Endothelial cell of umbilical vein (primary cell): ENCODE data around the gene ENHO. TPM values are rescaled to one million over a fixed set of nuclear protein-coding genes. Genes with fewer than 3 reads are reported as not detected.

ENCODE experiments used
- BruUV-seq: library from RNA; stranded (reverse); fragments of 400-500 nt; replicated peaks from 2 replicates; lab custom pipeline; 2021; lab: Mats Ljungman, UMichigan
- CTCF ChIA-PET: fragments of 300-600, 350-600 bp; sonication (Branson Sonifier 250); formaldehyde crosslinking; loops from one replicate; lab custom pipeline; 2021; ENCODE audit warnings: antibody characterized with exemption, inconsistent platforms; lab: Charles Lee
- POLR2A ChIA-PET: fragments of 300-600, 350-600 bp; sonication (Branson Sonifier 250); formaldehyde crosslinking; loops from one replicate; lab custom pipeline; 2021; ENCODE audit warnings: antibody characterized with exemption, inconsistent platforms; lab: Charles Lee
- DNase-seq: peaks from one replicate; pipeline ENCODE4 v3.0.0-alpha.2; 2011; ENCODE audit warnings: low read depth, low spot score
- FAIRE-seq: peaks from 2 replicates; lab custom pipeline; 2011; peaks lifted over from hg19 to GRCh38; lab: Jason Lieb, UNC
- H2AFZ ChIP-seq: 2 replicates; pipeline ENCODE4 v1.6.0; 2012; ENCODE audit warnings: low read depth, low read length, control low read depth, inconsistent platforms
- H3K27ac ChIP-seq: 2 replicates; pipeline ENCODE4 v1.5.1; 2011; ENCODE audit warnings: low read depth, mild to moderate bottlenecking, control low read depth, low read length, moderate library complexity; ENCODE audit not compliant: insufficient read depth
- H3K27me3 ChIP-seq, 2 experiments: 2 replicates each; pipeline versions ENCODE4 v1.6.0 to v1.6.1; 2011; ENCODE audit warnings: low read length in 2 of 2, mixed read lengths in 1 of 2; ENCODE audit not compliant: control insufficient read depth in 2 of 2, insufficient read depth in 2 of 2
- H3K36me3 ChIP-seq, 2 experiments: 2 replicates in 1 of 2; 3 replicates in 1 of 2; pipeline ENCODE4 v1.5.1; 2011; ENCODE audit warnings: low read length in 2 of 2, mild to moderate bottlenecking in 1 of 2, moderate library complexity in 1 of 2; ENCODE audit not compliant: control insufficient read depth in 2 of 2, insufficient read depth in 2 of 2; ENCODE audit errors: extremely low read depth in 1 of 2
- H3K4me1 ChIP-seq: 3 replicates; pipeline ENCODE4 v1.5.1; 2011; ENCODE audit warnings: mild to moderate bottlenecking, low read length; ENCODE audit not compliant: control insufficient read depth, insufficient read depth; ENCODE audit errors: extremely low read depth
- H3K4me2 ChIP-seq: 2 replicates; pipeline ENCODE4 v1.6.1; 2011; ENCODE audit warnings: low read length, control low read depth, mixed read lengths; ENCODE audit not compliant: insufficient read depth
- H3K4me3 ChIP-seq, 3 experiments: fragments of 200-600 bp in 1 of 3; sonication (generic), shearing (Covaris generic) in 1 of 3; replicated peaks in 1 of 3; 2 replicates each; pipeline ENCODE4 v1.5.1; 2011 to 2016; ENCODE audit warnings: control low read depth in 3 of 3, low read length in 3 of 3, mild to moderate bottlenecking in 2 of 3, inconsistent platforms in 1 of 3, low read depth in 1 of 3, moderate library complexity in 1 of 3; ENCODE audit not compliant: insufficient read depth in 1 of 3
- H3K79me2 ChIP-seq: 2 replicates; pipeline ENCODE4 v1.6.0; 2012; ENCODE audit warnings: low read length, inconsistent platforms; ENCODE audit not compliant: control insufficient read depth, insufficient read depth
- H3K9ac ChIP-seq: replicated peaks from 2 replicates; pipeline ENCODE3; 2011; ENCODE audit warnings: low read length, control low read depth; ENCODE audit not compliant: insufficient read depth; ENCODE audit errors: extremely low read depth
- H3K9me1 ChIP-seq: replicated peaks from 3 replicates; pipeline ENCODE4 v1.6.0; 2011; ENCODE audit warnings: mild to moderate bottlenecking, low read length; ENCODE audit not compliant: control insufficient read depth, insufficient read depth; ENCODE audit errors: extremely low read depth
- H3K9me3 ChIP-seq: replicated peaks from 2 replicates; pipeline ENCODE4 v1.5.1; 2012; ENCODE audit warnings: low read length, inconsistent platforms; ENCODE audit not compliant: control insufficient read depth, insufficient read depth
- H4K20me1 ChIP-seq: replicated peaks from 2 replicates; pipeline ENCODE3; 2011; ENCODE audit warnings: mild to moderate bottlenecking, low read length; ENCODE audit not compliant: control insufficient read depth, insufficient read depth; ENCODE audit errors: extremely low read depth
- CTCF ChIP-seq, 2 donors: IDR thresholded peaks; 1 replicate in 1 of 2; 2 replicates in 1 of 2; pipeline ENCODE4 v1.5.1; 2011; ENCODE audit warnings: low read length in 2 of 2, mild to moderate bottlenecking in 2 of 2, moderate library complexity in 2 of 2, control low read depth in 1 of 2, inconsistent platforms in 1 of 2, low read depth in 1 of 2; ENCODE audit not compliant: insufficient read depth in 1 of 2; ENCODE audit errors: extremely low read depth in 1 of 2
- EZH2 ChIP-seq: IDR thresholded peaks from 2 replicates; pipeline ENCODE4 v1.6.1; 2012; ENCODE audit warnings: borderline replicate concordance, low read depth, mild to moderate bottlenecking, moderate library complexity, low read length, inconsistent platforms; ENCODE audit not compliant: severe bottlenecking
- FOS ChIP-seq: IDR thresholded peaks from 2 replicates; pipeline ENCODE4 v1.6.1; 2011; ENCODE audit warnings: mild to moderate bottlenecking, low read length, moderate library complexity, borderline replicate concordance; ENCODE audit not compliant: insufficient read depth
- GATA2 ChIP-seq: IDR thresholded peaks from 2 replicates; pipeline ENCODE4 v1.7.0; 2011; ENCODE audit warnings: low read depth, mild to moderate bottlenecking, moderate library complexity, mixed read lengths, low read length; ENCODE audit not compliant: insufficient read length, insufficient read depth
- JUN ChIP-seq: IDR thresholded peaks from 2 replicates; pipeline ENCODE4 v1.6.1; 2011; ENCODE audit warnings: borderline replicate concordance, low read depth; ENCODE audit not compliant: insufficient read length, insufficient read depth
- MAX ChIP-seq: IDR thresholded peaks from 2 replicates; pipeline ENCODE4 v1.6.1; 2011; ENCODE audit not compliant: insufficient read depth, insufficient read length
- MYC ChIP-seq: IDR thresholded peaks from one replicate; pipeline ENCODE4 v1.6.1; 2011; ENCODE audit warnings: mild to moderate bottlenecking, low read depth, low read length
- POLR2A ChIP-seq: IDR thresholded peaks from 2 replicates; pipeline ENCODE4 v1.6.1; 2012; ENCODE audit warnings: low read depth, mild to moderate bottlenecking, control low read depth, low read length
- POLR2AphosphoS5 ChIP-seq: IDR thresholded peaks from 2 replicates; pipeline ENCODE4 v1.6.1; 2012; ENCODE audit warnings: low read depth, mild to moderate bottlenecking, control low read depth, low read length, moderate library complexity; ENCODE audit not compliant: insufficient read depth
- dilution Hi-C: fragments of 300-500 bp; cut with MboI; formaldehyde crosslinking; loops from one replicate; pipeline ENCODE4 v1.15.0; 2019; ENCODE audit warnings: low sequenced_read_pairs; ENCODE audit not compliant: extremely low pct_ligation_motif_present
- intact Hi-C: fragments of 100-400 bp; cut with micrococcal nuclease; formaldehyde crosslinking; loops from one replicate; pipeline ENCODE4 v1.10.0; 2022
- polyA plus RNA-seq, 4 experiments: library from polyadenylated mRNA; depleted of rRNA in 3 of 4; stranded (reverse) in 3 of 4; unstranded in 1 of 4; fragments of >200 nt; gene quantifications; 2 replicates each; pipeline versions ENCODE4 v1.2.1 to v1.2.3, GENCODE V29; 2011 to 2012; ENCODE audit warnings: missing spikeins in 1 of 4
- total RNA-seq: library from RNA; stranded (reverse); gene quantifications from 2 replicates; pipeline ENCODE4 v1.2.3, GENCODE V29; 2021

ENHO gene
- total and polyA plus RNA-seq, 2 donors (not counting 3 experiments of a cell fraction or from before 2014, with no cell fraction given), result 0.10 TPM; not detected in 1

GRCh38 chr9:34508951-34509350 lies 13.8 kb downstream of the ENHO start:
- ChIA-PET CTCF (interaction anchor here (6.2 kb wide), 1 partner anchor 105 kb away, joined by 21 read pairs; no protein-coding TSS in a partner anchor), POLR2A (no interaction called here)
- intact Hi-C loops, result no loop called here
- H3K27ac ChIP-seq, result no peak overlapping the region
- H3K9me1 ChIP-seq, result no peaks in the 10 kb centered on the region
- no peak overlapping the region for H3K4me2 ChIP-seq
- TF ChIP-seq EZH2 (no peak), MAX (no peak), MYC (no peak), GATA2 (no peak), FOS (no peak), POLR2AphosphoS5 (no peak), CTCF (IDR thresholded peaks at IDR 0.05; ENCODE audit: extremely low read depth in 1 of 2, insufficient read depth in 1 of 2, low read depth in 1 of 2, low read length in 2 of 2) (no peak), JUN (no peak), POLR2A (no peak)
- dilution Hi-C loops, result loop anchor here (25.0 kb wide), 1 partner anchor 97 kb away; no protein-coding TSS in a partner anchor
- no peak overlapping the region for H2AFZ ChIP-seq
- H3K4me1 ChIP-seq, result no peaks in the 10 kb centered on the region
- no peaks in the 10 kb centered on the region for H4K20me1 ChIP-seq
- H3K4me3 ChIP-seq, result no peak overlapping the region
- FAIRE-seq, result no peak
- no peaks in the 10 kb centered on the region for H3K79me2 ChIP-seq
- BruUV-seq, result no TSS peak
- no peak for DNase-seq
- no peaks in the 10 kb centered on the region for H3K9me3 ChIP-seq
- H3K36me3 ChIP-seq, result no peaks in the 10 kb centered on the region
- peaks cover 4 to 6% of the 10 kb centered on the region in 2 experiments for H3K27me3 ChIP-seq
- no peak overlapping the region for H3K9ac ChIP-seq
